HG02870 (cell line): ENCODE results near the gene ANAPC2.

ENCODE experiments used
- ATAC-seq: cut with Tn5 transposase; IDR thresholded peaks from one replicate; pipeline ENCODE4 v1.9.1; 2021; ENCODE audit warnings: mild to moderate bottlenecking, moderate library complexity; ENCODE audit not compliant: unreplicated experiment

The ANAPC2 gene

DNA sequence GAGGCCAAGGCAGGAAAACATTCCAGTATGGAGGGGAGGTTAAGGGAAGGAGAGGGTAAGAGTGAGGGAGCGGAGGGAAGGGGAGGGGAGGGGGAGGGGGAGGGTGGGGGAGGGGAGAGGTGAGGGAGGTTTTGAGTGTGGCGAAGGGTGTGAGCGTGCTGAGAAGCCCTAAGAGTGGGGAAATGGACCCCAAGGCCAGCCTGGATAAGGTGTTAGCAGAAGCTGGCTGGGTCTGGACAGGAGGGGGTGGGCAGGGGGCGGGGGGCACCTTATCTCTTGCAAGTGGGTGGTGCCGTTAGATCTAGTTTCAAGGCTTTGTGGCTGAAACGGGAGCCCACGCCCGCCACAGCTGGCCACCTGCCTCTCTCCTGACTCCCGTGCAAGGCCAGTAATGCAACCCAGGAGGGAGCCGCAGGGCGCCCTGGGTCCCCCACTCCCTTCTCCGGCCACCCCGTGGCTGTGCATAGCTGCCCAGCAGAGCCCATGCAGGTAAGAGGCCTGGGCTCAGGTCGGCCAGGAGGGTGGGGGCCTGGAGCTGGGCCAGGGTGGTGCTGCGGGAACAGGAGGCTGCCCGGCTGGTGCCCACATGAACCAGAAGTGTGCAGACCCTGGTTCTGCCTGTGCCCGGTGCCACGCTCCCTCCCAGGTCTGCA, 39.6 kb upstream of the ANAPC2 start:
- no peak for ATAC-seq

DNA sequence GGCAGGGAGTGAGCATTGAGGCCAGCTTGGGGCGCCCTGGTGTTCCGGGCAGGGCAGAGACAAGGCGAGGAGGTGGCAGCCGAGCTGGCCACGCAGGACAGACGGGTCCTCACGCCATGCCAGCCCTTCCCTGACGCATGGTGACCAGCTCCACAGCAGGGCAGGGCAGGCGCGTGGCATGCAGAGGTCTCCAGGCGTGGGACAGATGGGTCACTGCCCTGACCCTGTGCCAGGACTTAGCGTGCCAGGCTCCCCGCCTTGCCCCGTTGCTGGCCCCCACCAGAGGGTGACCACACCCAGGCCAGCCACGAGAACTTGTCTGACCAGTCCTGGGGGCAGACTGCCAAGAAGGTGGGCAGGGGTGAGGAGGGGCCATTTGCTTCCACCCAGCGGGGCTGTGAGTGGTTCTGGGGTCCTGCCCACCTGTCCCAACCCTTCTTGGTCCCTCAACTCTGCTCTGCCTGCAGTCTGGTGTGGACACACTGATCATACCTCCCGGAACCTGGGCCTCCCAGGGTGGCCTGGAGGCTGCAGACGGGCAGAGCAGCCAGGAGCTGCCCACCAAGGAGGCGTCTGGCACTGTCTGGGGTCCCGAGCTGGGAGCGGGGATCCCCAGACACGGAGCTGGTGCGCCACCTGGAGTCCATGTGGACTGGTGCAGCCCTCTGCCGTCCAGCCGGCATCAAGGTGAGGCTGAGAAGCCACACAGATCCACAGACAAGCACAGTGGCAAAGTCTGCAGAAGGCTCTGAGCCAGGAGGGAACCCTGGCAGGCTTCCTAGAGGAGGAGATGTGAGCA, 38.9 kb upstream of the ANAPC2 start, which contains the start of gene RNF224:
TSS of gene RNF224 (plus strand) at position 449 of the 799 bp plus-strand sequence. CDS start 834 bp downstream, outside the sequence.
- ATAC-seq, result no peak

DNA sequence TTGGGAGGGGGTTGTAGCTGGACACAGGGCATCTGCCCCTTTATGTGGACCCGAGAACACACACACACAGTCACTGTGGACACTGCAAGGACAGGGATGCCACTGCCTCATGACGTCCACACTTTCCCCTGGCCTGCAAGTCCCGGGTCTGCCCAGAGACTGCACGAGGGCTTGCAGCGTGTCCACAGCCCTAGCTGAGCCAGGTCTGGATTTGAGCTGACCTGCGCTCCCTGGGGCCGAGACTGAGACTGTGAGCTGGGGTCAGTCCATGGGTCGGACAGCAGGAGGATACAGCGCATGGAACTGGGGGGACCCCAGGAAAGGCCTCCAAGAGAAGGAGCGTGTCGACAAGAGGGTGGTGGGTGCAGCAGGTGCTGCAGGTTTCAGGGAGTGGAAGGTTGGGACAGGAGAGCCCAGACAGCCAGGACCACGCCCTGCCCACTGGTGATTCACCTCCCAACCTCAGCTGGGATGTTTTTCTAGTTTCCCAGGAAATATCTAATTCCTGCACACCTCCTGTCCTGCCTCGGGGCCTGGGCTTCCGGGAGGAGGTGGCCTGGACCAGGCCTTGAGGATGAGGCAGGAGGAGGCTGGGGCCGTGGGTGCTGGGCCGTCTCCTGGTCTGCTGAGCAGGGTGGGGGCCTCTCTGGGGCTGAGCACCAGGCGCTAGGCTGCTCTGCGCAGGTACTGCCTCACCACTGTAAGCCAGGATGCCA, 38.1 kb upstream of the ANAPC2 start:
- no peak for ATAC-seq

DNA sequence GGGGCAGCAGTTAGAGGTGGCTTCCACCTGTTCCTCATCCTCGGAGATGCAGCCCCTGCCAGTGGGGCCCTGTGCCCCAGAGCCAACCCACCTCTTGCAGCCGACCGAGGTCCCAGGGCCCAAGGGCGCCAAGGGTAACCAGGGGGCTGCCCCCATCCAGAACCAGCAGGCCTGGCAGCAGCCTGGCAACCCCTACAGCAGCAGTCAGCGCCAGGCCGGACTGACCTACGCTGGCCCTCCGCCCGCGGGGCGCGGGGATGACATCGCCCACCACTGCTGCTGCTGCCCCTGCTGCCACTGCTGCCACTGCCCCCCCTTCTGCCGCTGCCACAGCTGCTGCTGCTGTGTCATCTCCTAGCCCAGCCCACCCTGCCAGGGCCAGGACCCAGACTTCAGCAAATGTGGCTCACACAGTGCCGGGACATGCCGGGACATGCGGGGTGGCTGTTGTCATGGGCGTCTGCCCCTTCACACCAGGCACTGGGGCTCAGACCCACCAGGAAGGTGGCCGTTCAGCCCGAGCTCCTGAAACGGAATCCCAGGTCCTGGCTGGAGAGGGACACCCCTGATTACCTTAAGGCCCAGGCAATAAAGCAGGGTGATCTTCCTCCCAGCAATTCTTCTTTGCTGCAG, 37.5 kb upstream of the ANAPC2 start:
- ATAC-seq, result no peak

DNA sequence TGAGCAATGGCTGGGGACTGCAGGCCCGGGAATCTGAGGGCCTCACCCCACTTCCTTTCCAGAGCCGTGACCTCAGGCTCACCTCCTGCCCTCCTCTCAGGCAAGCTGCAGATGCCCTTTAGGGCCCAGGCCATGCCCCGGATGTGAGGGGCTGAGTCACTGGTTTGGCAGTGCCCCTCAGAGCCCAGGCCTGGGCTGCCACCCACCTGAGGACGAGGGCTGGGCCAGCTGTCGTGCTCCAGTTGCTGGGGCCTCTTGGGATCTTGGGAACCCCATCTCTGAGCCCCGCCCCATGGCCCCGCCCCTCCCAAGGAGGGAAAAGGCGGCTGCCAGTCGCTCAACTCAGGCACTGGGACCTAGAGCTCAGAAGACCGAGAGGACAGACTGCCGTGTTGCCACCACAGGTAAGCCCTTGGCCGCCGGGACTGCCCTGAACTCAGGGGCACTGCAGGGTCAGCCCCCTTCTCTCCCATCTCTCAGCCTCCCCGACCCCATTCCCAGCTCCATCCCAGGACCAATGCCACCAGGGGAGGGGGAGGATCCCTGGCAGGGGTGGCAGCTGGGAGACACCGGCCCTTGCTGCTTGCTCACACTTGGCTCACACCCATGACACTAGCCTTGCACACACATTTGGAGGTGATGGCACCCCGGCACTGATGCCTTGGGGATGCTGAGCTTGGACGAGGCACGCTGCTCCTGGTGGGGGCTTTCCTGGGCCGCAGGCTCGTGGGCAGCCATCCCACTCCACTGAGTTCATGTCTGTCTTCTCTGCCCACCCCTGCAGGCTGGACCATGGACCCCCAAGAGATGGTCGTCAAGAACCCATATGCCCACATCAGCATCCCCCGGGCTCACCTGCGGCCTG, 36.7 kb upstream of the ANAPC2 start, which contains the start of gene CYSRT1:
TSS of gene CYSRT1 (plus strand) at position 345 of the 865 bp plus-strand sequence. CDS start at position 793, 448 bp downstream.
- no peak for ATAC-seq

DNA sequence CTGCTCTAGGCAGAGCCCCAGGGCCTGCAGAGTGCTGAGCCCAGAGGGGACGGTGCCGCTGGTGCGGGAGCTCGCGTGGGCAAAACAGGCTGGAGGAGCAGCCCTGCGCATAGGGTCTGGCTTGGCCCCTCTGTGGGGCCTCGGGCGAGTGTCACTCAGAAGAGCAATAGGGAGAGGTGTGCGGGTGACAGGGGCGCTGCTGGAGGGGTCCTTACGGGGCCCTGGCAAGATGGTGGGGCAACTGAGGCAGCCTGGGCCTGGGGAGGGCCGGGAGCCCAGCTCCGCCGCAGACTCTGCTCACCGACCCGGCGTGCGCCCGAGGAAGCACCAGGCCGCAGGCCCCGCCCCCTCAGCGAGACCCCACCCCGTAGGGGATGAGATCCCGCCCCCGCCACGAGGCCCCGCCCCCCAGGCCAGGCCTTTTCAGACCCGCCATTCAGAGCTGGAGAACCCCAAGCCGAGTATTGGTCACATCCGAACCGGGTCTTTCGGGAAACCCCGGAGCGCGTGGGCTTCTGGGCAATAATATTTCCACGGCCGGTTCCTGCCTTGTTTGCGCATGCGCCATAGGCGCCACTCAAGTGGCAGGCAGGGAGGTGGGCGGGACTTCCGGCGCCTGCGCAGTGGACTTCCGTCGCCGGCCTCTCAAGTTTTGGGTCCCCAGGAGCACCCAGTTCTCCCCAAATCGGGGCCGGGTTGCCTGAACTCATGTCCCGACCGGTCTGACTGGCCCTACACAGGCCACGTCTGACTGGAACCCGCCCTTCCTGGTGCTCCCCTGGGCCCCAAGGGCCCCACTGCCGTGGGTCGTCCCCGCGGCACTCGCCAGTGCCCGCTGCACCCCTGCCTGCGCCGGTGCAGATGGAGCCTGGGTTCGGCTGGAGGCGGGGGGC, 35.0 kb upstream of the ANAPC2 start:
- ATAC-seq, result peak; percentile 65

DNA sequence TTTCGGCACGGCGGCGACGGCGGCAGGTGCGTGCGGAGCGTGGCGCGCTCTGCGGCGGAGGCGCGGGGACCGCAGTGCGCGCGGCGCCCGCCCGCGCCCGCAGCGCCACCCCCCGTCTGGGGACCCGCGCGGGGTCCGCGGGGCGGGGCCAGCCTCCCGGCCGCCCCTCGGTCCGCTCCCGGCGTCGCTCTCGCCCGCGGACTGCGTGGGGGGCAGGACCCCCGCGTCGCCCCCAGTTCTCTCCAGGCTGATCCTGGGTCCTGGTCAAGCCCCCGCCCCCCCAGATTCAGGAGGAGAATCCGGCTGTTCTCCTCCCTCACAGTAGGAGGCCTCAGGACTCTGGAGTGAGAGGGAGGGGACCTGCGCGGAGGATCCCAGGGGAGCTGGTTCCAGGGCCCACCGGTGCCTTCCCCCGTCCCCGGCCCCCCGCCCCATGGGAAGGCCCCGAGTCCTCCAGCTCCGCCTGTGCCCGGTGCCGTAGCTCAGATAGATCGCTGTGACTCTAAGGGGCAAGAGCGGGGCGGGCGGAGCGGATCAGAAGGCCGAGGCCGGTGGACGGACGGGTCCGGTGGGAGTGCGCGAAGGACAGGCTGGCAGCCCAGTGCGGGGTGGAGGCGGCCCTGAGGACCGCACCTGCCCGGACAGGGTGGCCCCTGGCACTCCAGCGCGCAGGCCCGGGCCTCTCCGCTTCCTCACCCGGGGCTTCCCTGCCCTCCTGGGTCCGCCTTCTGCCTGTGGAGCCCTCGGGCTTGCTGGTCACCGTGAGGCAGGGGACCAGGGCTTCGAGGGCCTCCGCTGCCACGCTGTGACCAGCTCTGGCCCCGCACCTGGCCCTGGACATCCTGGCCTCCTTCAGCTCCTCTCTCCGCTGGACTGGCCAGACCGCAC, 34.1 kb upstream of the ANAPC2 start, which contains the start of gene RNF208:
TSS of gene RNF208 (minus strand) at position 51 of the 888 bp plus-strand sequence. CDS start 1,028 bp downstream, outside the sequence.
- no peak for ATAC-seq

DNA sequence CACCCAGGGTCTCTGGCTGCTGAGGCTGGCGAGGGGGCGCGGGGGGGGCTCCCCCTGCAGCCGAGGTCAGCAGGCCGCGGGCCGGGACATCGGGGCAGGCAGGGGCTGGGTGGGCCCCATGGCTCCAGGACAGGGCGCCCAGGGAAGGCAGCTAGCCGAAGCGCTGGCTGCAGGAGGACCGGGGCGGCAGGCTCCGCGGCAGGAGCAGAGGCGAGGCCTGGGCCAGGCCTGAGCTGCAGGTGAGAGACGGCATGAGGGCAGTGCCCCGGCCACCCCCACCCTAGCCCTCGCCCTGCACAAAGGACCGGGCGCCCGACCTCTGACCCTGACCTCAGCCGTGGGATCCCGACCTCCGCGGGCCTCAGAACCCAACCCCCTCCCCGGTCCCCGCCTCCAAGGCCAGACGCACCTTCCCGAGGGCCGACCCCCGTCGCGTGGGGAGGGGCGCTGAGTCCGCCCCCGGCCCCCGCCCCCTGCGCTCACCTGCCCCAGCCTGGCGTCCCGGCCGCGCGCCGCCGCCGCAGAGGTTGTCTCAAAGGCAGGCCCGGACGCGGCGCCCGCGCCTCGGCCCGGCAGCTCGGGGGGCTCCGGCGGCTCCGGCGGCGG, 33.2 kb upstream of the ANAPC2 start:
- no peak for ATAC-seq

DNA sequence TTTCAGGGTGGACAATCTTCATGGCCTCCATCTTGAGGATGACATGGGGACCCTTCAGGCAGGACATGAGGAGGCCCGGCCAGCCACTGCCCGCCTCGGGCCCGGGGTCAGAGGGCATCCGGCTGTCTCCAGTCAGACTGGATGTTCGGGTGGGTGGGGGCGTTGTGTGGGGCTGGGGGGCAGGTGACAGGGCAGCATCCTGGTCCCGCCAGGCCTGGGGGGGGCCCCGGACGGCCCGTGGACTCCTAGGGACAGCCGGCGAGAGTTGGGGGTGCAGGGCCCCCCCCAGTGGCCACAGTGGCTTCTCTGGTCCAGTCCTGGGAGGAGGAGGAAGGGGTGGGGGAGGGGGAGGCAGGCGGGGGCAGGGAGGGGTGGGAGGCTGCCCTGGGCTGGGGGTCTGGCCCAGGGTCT, 32.7 kb upstream of the ANAPC2 start:
- ATAC-seq, result no peak

DNA sequence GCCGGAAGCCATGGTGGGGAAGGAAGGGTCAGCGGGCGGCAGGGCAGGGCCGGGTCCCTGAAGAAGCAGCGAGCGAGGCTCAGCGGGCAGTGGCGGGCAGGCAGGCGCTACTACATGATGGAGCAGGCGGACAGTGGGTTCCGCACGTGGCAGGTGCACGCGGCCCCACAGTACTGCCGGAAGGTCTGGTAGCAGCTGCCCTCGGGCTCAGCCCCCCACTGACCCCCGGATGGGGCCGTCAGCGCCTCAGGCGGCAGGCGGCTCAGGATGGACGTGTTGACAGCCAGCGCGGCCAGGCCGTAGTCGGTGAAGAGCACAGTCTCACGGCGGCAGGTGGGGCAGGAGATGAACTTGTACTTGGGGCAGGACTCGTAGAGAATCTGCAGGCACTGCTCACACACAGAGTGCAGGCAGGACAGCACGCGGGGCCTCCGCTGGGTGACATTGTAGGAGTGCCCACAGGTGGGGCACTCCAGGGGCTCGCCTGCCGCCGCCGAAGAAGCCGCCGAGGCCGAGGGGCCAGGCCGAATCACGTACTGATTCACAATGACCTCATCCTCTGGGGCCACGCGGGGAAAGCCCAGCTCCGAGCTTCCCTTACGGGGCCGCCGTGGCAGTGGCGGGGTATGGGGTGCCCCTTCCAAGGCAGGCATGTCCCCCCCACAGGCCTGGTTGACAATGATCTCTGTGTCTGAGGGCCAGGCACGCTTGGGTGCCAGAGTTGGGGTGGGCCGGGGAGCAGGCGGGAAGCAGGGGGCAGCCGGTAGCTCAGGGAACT, 32.1 kb upstream of the ANAPC2 start:
- no peak for ATAC-seq

DNA sequence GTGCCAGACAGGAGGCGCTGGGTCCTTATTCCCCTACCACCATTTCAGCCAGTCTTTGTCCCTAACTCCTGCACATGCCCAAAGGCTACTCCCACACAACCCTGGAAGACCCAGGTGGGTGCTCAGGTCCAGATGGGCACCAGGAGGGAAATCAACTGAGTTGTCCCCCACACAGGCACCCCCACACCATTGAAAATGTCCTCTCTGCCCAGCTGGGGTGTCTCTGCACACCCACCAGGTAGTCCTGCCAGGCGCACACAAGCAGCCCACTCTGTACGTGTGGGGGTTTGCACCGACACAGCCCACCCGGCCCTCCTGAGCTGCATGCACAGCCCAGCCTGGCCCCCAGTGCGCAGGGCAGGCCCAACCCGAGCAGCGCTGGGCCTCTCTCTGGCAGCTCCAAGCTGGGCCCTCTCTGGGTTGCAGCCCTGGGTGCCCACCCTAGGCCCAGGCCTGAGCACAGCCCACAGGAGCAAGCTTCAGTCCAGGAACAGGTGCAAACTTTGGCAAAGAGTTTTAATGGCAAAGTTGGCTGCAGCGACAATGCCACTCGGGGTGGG, 31.5 kb upstream of the ANAPC2 start:
- ATAC-seq, result no peak

DNA sequence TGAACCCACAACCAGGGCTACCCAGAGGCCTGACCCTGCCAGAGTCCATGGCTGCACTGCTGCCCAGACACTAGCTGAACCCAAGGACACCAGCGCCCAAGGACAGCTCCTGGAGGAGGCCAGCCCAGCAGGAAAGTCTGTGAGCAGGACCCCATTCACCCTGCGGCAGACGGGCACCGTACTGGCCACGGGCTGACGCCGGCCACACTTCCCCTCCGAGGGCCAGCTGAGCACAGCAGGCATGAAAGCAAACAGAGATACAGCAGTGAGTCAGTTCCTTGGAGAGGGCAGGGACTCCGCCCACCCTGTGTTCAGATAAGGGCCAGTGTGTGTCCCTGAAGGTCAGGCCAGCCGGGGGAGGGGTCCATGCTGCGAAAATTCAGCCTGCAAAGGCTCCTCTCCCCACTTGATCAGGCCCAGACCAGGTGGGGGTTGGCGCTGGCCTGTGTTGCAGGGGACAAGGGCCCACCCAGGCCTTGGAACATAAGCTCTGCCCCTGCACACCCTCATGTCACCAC, 30.5 kb upstream of the ANAPC2 start:
- ATAC-seq, result no peak

DNA sequence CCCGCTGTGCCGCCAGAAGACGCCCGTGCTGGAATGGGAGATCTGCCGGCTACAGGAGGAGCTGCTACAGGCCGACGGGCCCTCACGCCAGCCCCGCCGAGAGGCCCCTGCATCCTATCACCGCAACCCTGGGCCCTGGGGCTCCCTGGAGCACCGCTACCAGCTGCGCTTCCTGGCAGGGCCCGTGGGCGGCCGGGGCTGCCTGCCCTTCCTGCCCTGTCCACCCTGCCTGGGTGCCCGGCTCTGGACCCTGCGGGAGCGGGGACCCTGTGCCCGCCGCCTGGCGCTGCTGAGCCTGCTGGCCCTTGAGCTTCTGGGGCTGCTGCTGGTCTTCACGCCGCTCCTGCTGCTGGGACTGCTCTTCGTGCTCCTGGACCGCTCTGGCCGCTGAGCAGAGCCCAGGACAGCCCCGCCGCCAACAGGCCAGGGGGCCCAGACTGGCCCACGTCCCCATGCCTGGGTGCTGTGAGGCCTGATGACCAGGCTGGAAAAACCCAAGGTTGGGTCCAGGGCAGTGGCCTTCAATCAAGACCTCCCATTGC, 29.9 kb upstream of the ANAPC2 start:
- ATAC-seq, result no peak

DNA sequence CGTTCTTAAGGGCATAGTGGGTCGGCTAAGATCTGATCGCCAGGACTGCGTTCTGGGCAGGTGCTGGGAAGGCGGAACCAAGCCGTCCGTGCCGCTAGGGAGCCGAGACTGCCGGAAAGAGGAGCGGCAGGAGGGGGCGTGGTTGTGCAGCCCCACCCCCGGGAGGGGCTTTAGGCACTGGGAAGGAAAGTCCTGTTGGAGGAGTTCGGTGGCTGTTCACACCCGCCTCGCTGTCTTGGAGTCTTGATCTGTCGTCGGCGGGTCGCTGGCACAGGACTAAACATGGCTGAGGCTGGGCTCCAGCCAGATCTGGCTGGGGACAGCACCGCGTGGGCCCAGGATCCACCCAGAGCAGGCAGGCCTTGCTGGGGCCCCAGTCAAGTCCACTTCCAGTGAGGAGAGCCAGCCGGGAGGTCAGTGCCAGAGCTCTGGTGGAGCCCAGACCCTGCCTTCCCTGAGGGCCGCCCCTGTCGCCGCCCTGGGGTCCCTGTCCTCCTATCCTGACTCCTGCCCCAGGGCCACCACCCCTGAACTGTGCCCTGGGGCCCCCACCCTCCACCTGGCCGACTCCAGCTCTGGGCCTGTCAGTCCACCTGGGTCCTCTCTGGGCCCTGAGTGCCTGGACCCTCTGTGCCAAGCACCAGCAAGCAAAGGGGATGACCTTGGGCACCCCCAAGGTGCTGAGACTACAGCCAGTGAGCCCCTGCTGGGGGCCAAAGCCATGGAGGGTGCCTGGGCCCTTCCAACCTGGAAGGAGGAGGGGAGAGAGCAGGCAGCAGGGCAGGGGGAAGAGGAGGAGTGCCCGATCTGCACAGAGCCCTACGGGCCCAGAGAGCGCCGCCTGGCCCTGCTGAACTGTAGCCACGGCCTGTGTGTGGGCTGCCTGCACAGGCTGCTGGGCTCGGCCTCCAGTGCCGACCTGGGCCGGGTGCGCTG, 29.2 kb upstream of the ANAPC2 start:
- ATAC-seq, result no peak
